ENCODE data around the gene PTRHD1.

The PTRHD1 gene

GRCh38 chr2:24827321-24828237 is 34.4 kb upstream of the PTRHD1 start:
- no peak overlapping the region for H3K27ac ChIP-seq (ENCODE audit: low read depth, low read length)

GRCh38 chr2:24826773-24827145 is 33.6 kb upstream of the PTRHD1 start:
- H3K9me3 ChIP-seq (ENCODE audit: low read length) = no peaks in the 10 kb centered on the region
- H3K36me3 ChIP-seq (ENCODE audit: insufficient read depth, low read length) = no peaks in the 10 kb centered on the region
- H3K9ac ChIP-seq (ENCODE audit: low read length) = no peak overlapping the region
- H3K4me1 ChIP-seq (ENCODE audit: insufficient read depth, low read length) = peaks cover 4% of the 10 kb centered on the region
- no peak overlapping the region for H3K4me3 ChIP-seq (ENCODE audit: low read depth in 1 of 2, low read length in 2 of 2)
- no peaks in the 10 kb centered on the region for H3K27me3 ChIP-seq (ENCODE audit: control insufficient read depth in 1 of 2, insufficient read depth in 2 of 2, low read length in 2 of 2)
- no peak overlapping the region for H3K27ac ChIP-seq (ENCODE audit: low read depth, low read length)

More at GRCh38 chr2:24827321-24828237, 34.4 kb upstream of the PTRHD1 start:
- Histone ChIP-seq H3K36me3 (ENCODE audit: insufficient read depth, low read length) (no peaks in the 10 kb centered on the region), H3K9ac (ENCODE audit: low read length) (no peak overlapping the region), H3K4me1 (ENCODE audit: insufficient read depth, low read length) (peaks cover 4% of the 10 kb centered on the region), H3K27me3 (ENCODE audit: control insufficient read depth in 1 of 2, insufficient read depth in 2 of 2, low read length in 2 of 2) (no peaks in the 10 kb centered on the region), H3K9me3 (ENCODE audit: low read length) (no peaks in the 10 kb centered on the region), H3K4me3 (ENCODE audit: low read depth in 1 of 2, low read length in 2 of 2) (peak overlapping the region in 1 of 2 donors; percentile 19)

GRCh38 chr2:24825883-24826772 is 32.9 kb upstream of the PTRHD1 start:
- H3K9me3 ChIP-seq (ENCODE audit: low read length) = no peaks in the 10 kb centered on the region
- no peak overlapping the region for H3K4me3 ChIP-seq (ENCODE audit: low read depth in 1 of 2, low read length in 2 of 2)
- H3K27me3 ChIP-seq (ENCODE audit: control insufficient read depth in 1 of 2, insufficient read depth in 2 of 2, low read length in 2 of 2) = no peaks in the 10 kb centered on the region
- no peaks in the 10 kb centered on the region for H3K36me3 ChIP-seq (ENCODE audit: insufficient read depth, low read length)
- H3K4me1 ChIP-seq (ENCODE audit: insufficient read depth, low read length) = peaks cover 4% of the 10 kb centered on the region
- no peak overlapping the region for H3K9ac ChIP-seq (ENCODE audit: low read length)
- no peak overlapping the region for H3K27ac ChIP-seq (ENCODE audit: low read depth, low read length)

GRCh38 chr2:24824966-24825882 is 32.0 kb upstream of the PTRHD1 start:
- no peaks in the 10 kb centered on the region for H3K9me3 ChIP-seq (ENCODE audit: low read length)
- H3K27me3 ChIP-seq (ENCODE audit: control insufficient read depth in 1 of 2, insufficient read depth in 2 of 2, low read length in 2 of 2) = no peaks in the 10 kb centered on the region
- no peak overlapping the region for H3K4me3 ChIP-seq (ENCODE audit: low read depth in 1 of 2, low read length in 2 of 2)
- H3K9ac ChIP-seq (ENCODE audit: low read length) = no peak overlapping the region
- no peak overlapping the region for H3K27ac ChIP-seq (ENCODE audit: low read depth, low read length)
- H3K4me1 ChIP-seq (ENCODE audit: insufficient read depth, low read length) = peaks cover 4% of the 10 kb centered on the region
- no peaks in the 10 kb centered on the region for H3K36me3 ChIP-seq (ENCODE audit: insufficient read depth, low read length)

GRCh38 chr2:24824071-24824588 is 30.9 kb upstream of the PTRHD1 start:
- H3K9ac ChIP-seq (ENCODE audit: low read length) = no peak overlapping the region
- H3K27me3 ChIP-seq (ENCODE audit: control insufficient read depth in 1 of 2, insufficient read depth in 2 of 2, low read length in 2 of 2) = no peaks in the 10 kb centered on the region
- H3K36me3 ChIP-seq (ENCODE audit: insufficient read depth, low read length) = peaks cover 4% of the 10 kb centered on the region
- no peak overlapping the region for H3K4me3 ChIP-seq (ENCODE audit: low read depth in 1 of 2, low read length in 2 of 2)
- H3K27ac ChIP-seq (ENCODE audit: low read depth, low read length) = no peak overlapping the region
- no peaks in the 10 kb centered on the region for H3K9me3 ChIP-seq (ENCODE audit: low read length)
- peaks cover 4% of the 10 kb centered on the region for H3K4me1 ChIP-seq (ENCODE audit: insufficient read depth, low read length)

- H3K36me3 ChIP-seq (ENCODE audit: insufficient read depth, low read length) = peaks cover 4% of the 10 kb centered on the region
- H3K4me1 ChIP-seq (ENCODE audit: insufficient read depth, low read length) = no peaks in the 10 kb centered on the region
- no peak overlapping the region for H3K4me3 ChIP-seq (ENCODE audit: low read depth in 1 of 2, low read length in 2 of 2)
- H3K9me3 ChIP-seq (ENCODE audit: low read length) = no peaks in the 10 kb centered on the region
- no peak overlapping the region for H3K9ac ChIP-seq (ENCODE audit: low read length)
- no peak overlapping the region for H3K27ac ChIP-seq (ENCODE audit: low read depth, low read length)
- no peaks in the 10 kb centered on the region for H3K27me3 ChIP-seq (ENCODE audit: control insufficient read depth in 1 of 2, insufficient read depth in 2 of 2, low read length in 2 of 2)
These were observed 29.0 kb upstream of the PTRHD1 start for GRCh38 chr2:24822049-24822706.

GRCh38 chr2:24821433-24821891 is 28.3 kb upstream of the PTRHD1 start:
- no peaks in the 10 kb centered on the region for H3K4me1 ChIP-seq (ENCODE audit: insufficient read depth, low read length)
- H3K9me3 ChIP-seq (ENCODE audit: low read length) = no peaks in the 10 kb centered on the region
- H3K27ac ChIP-seq (ENCODE audit: low read depth, low read length) = no peak overlapping the region
- H3K9ac ChIP-seq (ENCODE audit: low read length) = no peak overlapping the region
- H3K27me3 ChIP-seq (ENCODE audit: control insufficient read depth in 1 of 2, insufficient read depth in 2 of 2, low read length in 2 of 2) = no peaks in the 10 kb centered on the region
- peaks cover 4% of the 10 kb centered on the region for H3K36me3 ChIP-seq (ENCODE audit: insufficient read depth, low read length)
- H3K4me3 ChIP-seq (ENCODE audit: low read depth in 1 of 2, low read length in 2 of 2) = no peak overlapping the region

- no peak overlapping the region for H3K27ac ChIP-seq (ENCODE audit: low read depth, low read length)
- H3K4me1 ChIP-seq (ENCODE audit: insufficient read depth, low read length) = no peaks in the 10 kb centered on the region
- H3K9ac ChIP-seq (ENCODE audit: low read length) = no peak overlapping the region
- no peaks in the 10 kb centered on the region for H3K9me3 ChIP-seq (ENCODE audit: low read length)
- no peaks in the 10 kb centered on the region for H3K27me3 ChIP-seq (ENCODE audit: control insufficient read depth in 1 of 2, insufficient read depth in 2 of 2, low read length in 2 of 2)
- peaks cover 4% of the 10 kb centered on the region for H3K36me3 ChIP-seq (ENCODE audit: insufficient read depth, low read length)
- H3K4me3 ChIP-seq (ENCODE audit: low read depth in 1 of 2, low read length in 2 of 2) = no peak overlapping the region
These were observed 27.6 kb upstream of the PTRHD1 start for GRCh38 chr2:24820598-24821432.

GRCh38 chr2:24820175-24820513 is 27.0 kb upstream of the PTRHD1 start:
- H3K27ac ChIP-seq (ENCODE audit: low read depth, low read length) = no peak overlapping the region
- H3K36me3 ChIP-seq (ENCODE audit: insufficient read depth, low read length) = peaks cover 10% of the 10 kb centered on the region
- no peaks in the 10 kb centered on the region for H3K4me1 ChIP-seq (ENCODE audit: insufficient read depth, low read length)
- H3K27me3 ChIP-seq (ENCODE audit: control insufficient read depth in 1 of 2, insufficient read depth in 2 of 2, low read length in 2 of 2) = no peaks in the 10 kb centered on the region
- H3K9ac ChIP-seq (ENCODE audit: low read length) = no peak overlapping the region
- H3K9me3 ChIP-seq (ENCODE audit: low read length) = no peaks in the 10 kb centered on the region
- H3K4me3 ChIP-seq (ENCODE audit: low read depth in 1 of 2, low read length in 2 of 2) = no peak overlapping the region
